NT2/D1 (cell line): ENCODE data around the gene APOB.

Experiments used
- YY1 ChIP-seq: IDR thresholded peaks from 2 replicates; pipeline ENCODE4 v1.6.1; 2011; ENCODE audit not compliant: insufficient read length, insufficient read depth
- ZNF274 ChIP-seq: IDR thresholded peaks from 2 replicates; pipeline ENCODE4 v1.6.1; 2011; ENCODE audit warnings: mild to moderate bottlenecking, low read depth, low read length

- TF ChIP-seq YY1, result no peak
- TF ChIP-seq ZNF274, result no peak
Observed at GRCh38 chr2:21005111-21005699, 38.7 kb downstream of the APOB start.
